ENCODE measurements around the gene GATA5. TPM values are rescaled to one million over a fixed set of nuclear protein-coding genes. Genes with fewer than 3 reads are reported as not detected.

The GATA5 gene
- total and polyA plus RNA-seq, 7 experiments from 2014 or later = not detected

GRCh38 chr20:62419759-62420158, 56.0 kb downstream of the GATA5 start:
- intact Hi-C loops (cut with micrococcal nuclease) = no loop called here
- Mint-ChIP-seq H3K9me3 (peaks cover 0 to 4% (median 0%) of the 10 kb centered on the region in 11 donors), H3K4me1 (peaks cover 0 to 3% (median 0%) of the 10 kb centered on the region in 7 donors), H3K27ac (no peak overlapping the region), H3K4me3 (no peak overlapping the region), H3K36me3 (no peaks in the 10 kb centered on the region), H3K27me3 (peaks cover 0 to 4% (median 0%) of the 10 kb centered on the region in 5 donors)
- Histone ChIP-seq H3K27ac (ENCODE audit: low read depth, low read length) (no peak overlapping the region), H3K36me3 (ENCODE audit: control insufficient read depth in 2 of 3, insufficient read depth in 3 of 3, low read length in 3 of 3) (no peaks in the 10 kb centered on the region), H3K4me1 (ENCODE audit: control insufficient read depth in 2 of 2, insufficient read depth in 2 of 2, low read length in 2 of 2) (no peaks in the 10 kb centered on the region), H3K9me3 (ENCODE audit: control insufficient read depth in 2 of 3, low read length in 3 of 3) (no peaks in the 10 kb centered on the region), H3K4me3 (ENCODE audit: low read length) (no peak overlapping the region), H3K27me3 (ENCODE audit: control insufficient read depth in 2 of 2, insufficient read depth in 2 of 2, low read length in 2 of 2) (no peaks in the 10 kb centered on the region)
- POLR2A ChIA-PET = interaction anchor here (0.6 kb wide), 1 partner anchor 11 kb away, joined by 3 read pairs; no protein-coding TSS in a partner anchor
- ATAC-seq (no peak), DNase-seq (no peak)
- CTCF ChIA-PET = no interaction called here

GRCh38 chr20:62418709-62419487, 56.9 kb downstream of the GATA5 start:
- H3K27ac Mint-ChIP-seq = no peak overlapping the region
- intact Hi-C loops (cut with micrococcal nuclease) = no loop called here
- peaks cover 0 to 3% (median 0%) of the 10 kb centered on the region in 7 donors for H3K4me1 Mint-ChIP-seq
- peaks cover 0 to 4% (median 0%) of the 10 kb centered on the region in 5 donors for H3K27me3 Mint-ChIP-seq
- DNase-seq (no peak), ATAC-seq (no peak)
- no peaks in the 10 kb centered on the region for H3K27me3 ChIP-seq (ENCODE audit: control insufficient read depth in 2 of 2, insufficient read depth in 2 of 2, low read length in 2 of 2)
- no peaks in the 10 kb centered on the region for H3K4me1 ChIP-seq (ENCODE audit: control insufficient read depth in 2 of 2, insufficient read depth in 2 of 2, low read length in 2 of 2)
- no peaks in the 10 kb centered on the region for H3K36me3 Mint-ChIP-seq
- H3K9me3 Mint-ChIP-seq = peaks cover 0 to 4% (median 0%) of the 10 kb centered on the region in 11 donors
- CTCF ChIA-PET = interaction anchor here (0.5 kb wide), 1 partner anchor 9 kb away, joined by 3 read pairs; no protein-coding TSS in a partner anchor
- H3K27ac ChIP-seq (ENCODE audit: low read depth, low read length) = no peak overlapping the region
- POLR2A ChIA-PET = no interaction called here
- H3K4me3 ChIP-seq (ENCODE audit: low read length) = no peak overlapping the region
- no peak overlapping the region for H3K4me3 Mint-ChIP-seq
- no peaks in the 10 kb centered on the region for H3K36me3 ChIP-seq (ENCODE audit: control insufficient read depth in 2 of 3, insufficient read depth in 3 of 3, low read length in 3 of 3)
- no peaks in the 10 kb centered on the region for H3K9me3 ChIP-seq (ENCODE audit: control insufficient read depth in 2 of 3, low read length in 3 of 3)

- H3K9me3 ChIP-seq (ENCODE audit: control insufficient read depth in 2 of 3, low read length in 3 of 3) = no peaks in the 10 kb centered on the region
- H3K36me3 ChIP-seq (ENCODE audit: control insufficient read depth in 2 of 3, insufficient read depth in 3 of 3, low read length in 3 of 3) = no peaks in the 10 kb centered on the region
- Mint-ChIP-seq H3K9me3 (peaks cover 0 to 4% (median 0%) of the 10 kb centered on the region in 11 donors), H3K4me1 (peaks cover 0 to 3% (median 0%) of the 10 kb centered on the region in 7 donors), H3K4me3 (no peak overlapping the region), H3K27me3 (peaks cover 0 to 4% (median 0%) of the 10 kb centered on the region in 5 donors), H3K36me3 (no peaks in the 10 kb centered on the region), H3K27ac (no peak overlapping the region)
- no peaks in the 10 kb centered on the region for H3K27me3 ChIP-seq (ENCODE audit: control insufficient read depth in 2 of 2, insufficient read depth in 2 of 2, low read length in 2 of 2)
- ATAC-seq (no peak), DNase-seq (no peak)
- CTCF ChIA-PET = no interaction called here
- no peak overlapping the region for H3K27ac ChIP-seq (ENCODE audit: low read depth, low read length)
- no peaks in the 10 kb centered on the region for H3K4me1 ChIP-seq (ENCODE audit: control insufficient read depth in 2 of 2, insufficient read depth in 2 of 2, low read length in 2 of 2)
- intact Hi-C loops (cut with micrococcal nuclease) = no loop called here
- POLR2A ChIA-PET = no interaction called here
- H3K4me3 ChIP-seq (ENCODE audit: low read length) = no peak overlapping the region
Observed at GRCh38 chr20:62417981-62418708, 57.6 kb downstream of the GATA5 start.

- intact Hi-C loops (cut with micrococcal nuclease) = no loop called here
- CTCF ChIA-PET = no interaction called here
- H3K9me3 Mint-ChIP-seq = peaks cover 0 to 4% (median 0%) of the 10 kb centered on the region in 11 donors
Observed at GRCh38 chr20:62416651-62417637, 58.9 kb downstream of the GATA5 start.

GRCh38 chr20:62415354-62416111, 60.3 kb downstream of the GATA5 start:
- CTCF ChIA-PET = no interaction called here
- Histone ChIP-seq H3K4me1 (ENCODE audit: control insufficient read depth in 2 of 2, insufficient read depth in 2 of 2, low read length in 2 of 2) (no peaks in the 10 kb centered on the region), H3K36me3 (ENCODE audit: control insufficient read depth in 2 of 3, insufficient read depth in 3 of 3, low read length in 3 of 3) (no peaks in the 10 kb centered on the region), H3K27ac (ENCODE audit: low read depth, low read length) (no peak overlapping the region), H3K27me3 (ENCODE audit: control insufficient read depth in 2 of 2, insufficient read depth in 2 of 2, low read length in 2 of 2) (no peaks in the 10 kb centered on the region), H3K9me3 (ENCODE audit: control insufficient read depth in 2 of 3, low read length in 3 of 3) (no peaks in the 10 kb centered on the region), H3K4me3 (ENCODE audit: low read length) (no peak overlapping the region)
- DNase-seq (no peak), ATAC-seq (no peak)
- no peaks in the 10 kb centered on the region for H3K36me3 Mint-ChIP-seq
- H3K4me3 Mint-ChIP-seq = no peak overlapping the region
- H3K27me3 Mint-ChIP-seq = peaks cover 0 to 4% (median 0%) of the 10 kb centered on the region in 5 donors
- intact Hi-C loops (cut with micrococcal nuclease) = no loop called here
- H3K27ac Mint-ChIP-seq = no peak overlapping the region
- no peaks in the 10 kb centered on the region for H3K4me1 Mint-ChIP-seq
- POLR2A ChIA-PET = interaction anchor here (1.1 kb wide), 1 partner anchor 28 kb away, joined by 3 read pairs; the partner anchor contains the start of gene RPS21
- H3K9me3 Mint-ChIP-seq = no peaks in the 10 kb centered on the region

More at GRCh38 chr20:62416651-62417637, 58.9 kb downstream of the GATA5 start:
- POLR2A ChIA-PET = no interaction called here
- H3K27ac ChIP-seq (ENCODE audit: low read depth, low read length) = no peak overlapping the region
- Mint-ChIP-seq H3K4me1 (peaks cover 0 to 3% (median 0%) of the 10 kb centered on the region in 7 donors), H3K27me3 (peaks cover 0 to 4% (median 0%) of the 10 kb centered on the region in 5 donors), H3K4me3 (no peak overlapping the region), H3K27ac (no peak overlapping the region), H3K36me3 (no peaks in the 10 kb centered on the region)
- no peaks in the 10 kb centered on the region for H3K36me3 ChIP-seq (ENCODE audit: control insufficient read depth in 2 of 3, insufficient read depth in 3 of 3, low read length in 3 of 3)
- ATAC-seq (no peak), DNase-seq (no peak)
- no peaks in the 10 kb centered on the region for H3K4me1 ChIP-seq (ENCODE audit: control insufficient read depth in 2 of 2, insufficient read depth in 2 of 2, low read length in 2 of 2)
- H3K4me3 ChIP-seq (ENCODE audit: low read length) = no peak overlapping the region
- no peaks in the 10 kb centered on the region for H3K27me3 ChIP-seq (ENCODE audit: control insufficient read depth in 2 of 2, insufficient read depth in 2 of 2, low read length in 2 of 2)
- H3K9me3 ChIP-seq (ENCODE audit: control insufficient read depth in 2 of 3, low read length in 3 of 3) = no peaks in the 10 kb centered on the region
